ENCODE measurements around the gene TNFRSF19. TPM values are rescaled to one million over a fixed set of nuclear protein-coding genes. Genes with fewer than 3 reads are reported as not detected.

Gene TNFRSF19
- total and polyA plus RNA-seq, 8 donors = 1.5 to 14.1 (median 3.0) TPM

DNA sequence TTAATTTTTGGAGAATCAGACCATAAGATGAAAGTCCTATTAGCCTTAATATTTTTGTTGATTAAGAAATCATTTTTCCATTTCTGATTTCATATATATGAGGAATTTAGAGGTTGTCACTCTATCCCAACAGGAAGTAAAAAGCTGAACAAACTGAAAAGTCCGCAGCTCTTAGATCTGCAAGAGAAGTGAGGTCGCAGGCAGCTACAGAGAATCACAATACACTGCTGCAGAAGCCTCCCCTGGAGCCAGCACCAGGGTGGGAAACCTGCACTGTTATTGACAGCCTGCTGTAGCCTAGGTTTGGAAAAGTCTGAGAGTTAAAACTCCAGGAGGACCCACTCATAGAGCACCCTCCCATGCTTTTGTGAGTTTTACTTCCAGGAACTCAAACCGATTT is 29.9 kb downstream of the TNFRSF19 start:
- Histone ChIP-seq H3K27ac (peak overlapping the region in 3 of 4 donors; percentile 5 to 78 (median 50)), H3K9me3 (no peaks in the 10 kb centered on the region), H3K36me3 (no peaks in the 10 kb centered on the region), H3K27me3 (no peaks in the 10 kb centered on the region), H3K4me1 (peaks cover 0 to 3% (median 2%) of the 10 kb centered on the region in 3 donors), H3K4me3 (no peak overlapping the region)
- 56 to 67% methylated on average over 3 of the region's 3 CpGs for WGBS, 2 donors
- peak in 3 of 4 donors; percentile 40 to 56 (median 41) for ATAC-seq
- FAIRE-seq = no peak
- DNase-seq = no peak
- no peak for TF ChIP-seq CTCF (IDR thresholded peaks at IDR 0.05)
- intact Hi-C loops (cut with DNase I) = no loop called here

DNA sequence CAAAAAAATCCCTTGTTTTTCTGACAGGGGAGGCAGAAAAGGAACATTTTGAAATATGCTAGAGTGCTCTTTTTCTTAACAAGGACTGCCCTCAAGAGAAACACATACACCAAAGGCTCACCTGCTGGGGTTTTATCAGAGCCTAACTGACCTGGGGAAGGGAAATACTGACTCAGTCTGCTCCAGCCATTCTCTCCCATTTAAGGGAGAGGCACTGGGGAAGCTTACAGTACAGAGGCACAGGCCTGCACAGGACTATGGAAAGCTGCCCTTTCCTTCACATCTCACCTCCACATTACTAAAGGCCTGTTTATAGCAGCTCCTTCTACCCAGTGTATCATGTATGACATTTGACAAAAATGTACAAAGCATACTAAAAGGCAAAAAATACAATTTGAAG is 30.3 kb downstream of the TNFRSF19 start:
- Histone ChIP-seq H3K4me3 (no peak overlapping the region), H3K4me1 (peaks cover 0 to 3% (median 2%) of the 10 kb centered on the region in 3 donors), H3K27ac (peak overlapping the region in 3 of 4 donors; percentile 5 to 78 (median 50)), H3K27me3 (no peaks in the 10 kb centered on the region), H3K9me3 (no peaks in the 10 kb centered on the region), H3K36me3 (no peaks in the 10 kb centered on the region)
- no peak for TF ChIP-seq CTCF (IDR thresholded peaks at IDR 0.05)
- ATAC-seq = peak in 2 of 4 donors; percentile 58 to 61
- intact Hi-C loops (cut with DNase I) = no loop called here
- no peak for DNase-seq
- no peak for FAIRE-seq

DNA sequence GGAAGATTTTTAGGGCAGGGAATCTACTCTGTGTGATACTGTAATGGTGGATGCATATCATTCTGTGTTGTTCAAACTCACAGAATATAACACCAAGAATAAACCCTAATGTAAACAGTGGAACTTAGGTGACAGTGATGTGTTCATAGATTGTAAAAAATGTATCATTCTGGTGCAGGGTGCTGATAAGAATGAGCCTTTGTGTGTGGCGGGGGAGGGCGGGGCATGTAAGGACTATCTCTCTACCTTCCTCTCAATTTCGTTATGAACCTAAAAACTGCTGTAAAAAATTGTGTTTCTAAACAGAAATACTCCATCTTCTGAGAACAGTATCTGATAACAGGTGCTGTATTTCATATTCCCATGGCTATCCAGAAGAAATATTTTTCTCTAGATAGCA is 35.6 kb downstream of the TNFRSF19 start:
- TF ChIP-seq CTCF (IDR thresholded peaks at IDR 0.05) = no peak
- WGBS, 2 donors = 77 to 83% methylated on average over 3 of the region's 3 CpGs
- H3K27ac ChIP-seq = no peak overlapping the region
- H3K36me3 ChIP-seq = no peaks in the 10 kb centered on the region
- H3K27me3 ChIP-seq = no peaks in the 10 kb centered on the region
- no peak for ATAC-seq
- no peak overlapping the region for H3K4me3 ChIP-seq
- intact Hi-C loops (cut with DNase I) = no loop called here
- FAIRE-seq = no peak
- H3K4me1 ChIP-seq = peaks cover 0 to 10% (median 0%) of the 10 kb centered on the region in 3 donors
- H3K9me3 ChIP-seq = no peaks in the 10 kb centered on the region
- no peak for DNase-seq

DNA sequence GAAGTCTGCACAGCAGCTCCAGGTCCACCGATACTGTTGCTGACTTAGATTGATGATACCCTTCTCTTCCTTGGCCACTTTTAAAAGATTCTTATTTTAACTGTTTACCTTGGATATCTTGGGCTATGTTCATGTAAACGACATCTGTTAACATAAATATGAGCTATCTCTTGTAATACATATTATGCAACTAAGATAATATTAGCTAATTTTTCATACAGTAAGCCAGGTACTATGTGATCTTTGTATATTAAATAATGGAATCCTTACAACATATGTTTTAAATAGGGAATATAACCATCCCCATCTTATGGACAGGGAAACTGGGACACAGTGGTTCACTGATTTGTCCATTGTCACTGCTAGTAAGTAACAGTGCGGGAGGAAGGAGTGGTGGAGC is 37.9 kb downstream of the TNFRSF19 start:
- TF ChIP-seq CTCF (IDR thresholded peaks at IDR 0.05) = no peak
- ATAC-seq = no peak
- H3K36me3 ChIP-seq = no peaks in the 10 kb centered on the region
- peaks cover 0 to 10% (median 0%) of the 10 kb centered on the region in 3 donors for H3K4me1 ChIP-seq
- no peaks in the 10 kb centered on the region for H3K27me3 ChIP-seq
- WGBS, 2 donors = 41 to 43% methylated on average over 3 of the region's 3 CpGs
- intact Hi-C loops (cut with DNase I) = no loop called here
- DNase-seq = no peak
- H3K4me3 ChIP-seq = no peak overlapping the region
- H3K9me3 ChIP-seq = no peaks in the 10 kb centered on the region
- peak overlapping the region in 2 of 4 donors; percentile 59 to 62 for H3K27ac ChIP-seq
- no peak for FAIRE-seq

DNA sequence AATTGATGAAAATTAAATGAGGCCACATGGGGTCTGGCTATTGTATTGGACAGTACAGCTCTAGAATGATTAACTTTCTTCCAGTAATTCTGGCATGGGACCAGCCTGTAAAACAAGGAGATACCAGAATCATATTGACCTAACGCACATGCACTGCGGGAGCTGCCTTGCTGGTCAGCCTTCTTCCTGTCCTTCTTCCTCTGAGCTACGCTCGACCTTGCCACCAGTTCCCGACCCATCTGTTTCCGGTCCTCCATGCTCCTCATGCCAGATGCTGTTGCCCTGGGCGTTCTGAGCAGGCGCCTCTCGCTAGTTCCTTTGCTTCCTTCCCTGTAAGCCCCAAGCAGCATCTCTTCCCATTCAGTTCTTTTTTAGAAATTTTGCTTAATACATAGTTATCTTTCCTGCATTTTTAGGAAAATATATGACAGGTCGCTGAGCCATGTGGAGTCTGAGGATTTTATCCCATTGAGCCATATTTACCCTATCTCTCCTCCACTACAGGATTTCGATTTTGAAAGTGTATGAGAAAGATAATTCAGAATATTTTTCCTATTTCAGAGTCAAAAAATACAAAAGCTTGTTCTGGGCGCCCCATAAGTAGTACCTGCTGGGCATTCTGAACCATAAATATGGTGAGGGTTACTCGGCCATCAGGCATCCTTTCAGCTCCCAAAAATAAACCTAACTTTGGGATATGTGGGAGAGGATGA is 38.6 kb downstream of the TNFRSF19 start:
- peaks cover 0 to 10% (median 0%) of the 10 kb centered on the region in 3 donors for H3K4me1 ChIP-seq
- peak; percentile 56 to 81 (median 76) for ATAC-seq
- FAIRE-seq = no peak

More for the DNA sequence above, 38.6 kb downstream of the TNFRSF19 start:
- DNase-seq = peak in 1 of 6 donors; percentile 28
- H3K27ac ChIP-seq = peak overlapping the region in 2 of 4 donors; percentile 59 to 62
- H3K9me3 ChIP-seq = no peaks in the 10 kb centered on the region
- H3K4me3 ChIP-seq = peak overlapping the region in 1 of 4 donors; percentile 5
- no peaks in the 10 kb centered on the region for H3K27me3 ChIP-seq
- H3K36me3 ChIP-seq = no peaks in the 10 kb centered on the region
- TF ChIP-seq CTCF (IDR thresholded peaks at IDR 0.05) = no peak
- intact Hi-C loops (cut with DNase I) = no loop called here
- WGBS, 2 donors = 36 to 39% methylated on average over 13 of the region's 13 CpGs
